SHP77 (cell line): Measurements from ENCODE around the gene NUP210L.
"Not testable (repeated sequence)": the region's sequence is repeated elsewhere in the genome, so short reads cannot be mapped to it uniquely, and the experiment has no call there.

Experiments
- DNase-seq, 2 experiments: peaks; one replicate each; lab custom pipeline; 2025; lab: John Stamatoyannopoulos, UW

Gene NUP210L

GRCh38 chr1:154097873-154098272, 57.0 kb downstream of the NUP210L start:
- DNase-seq, result no peak

GRCh38 chr1:154095456-154096060, 59.3 kb downstream of the NUP210L start:
- DNase-seq, result no peak

GRCh38 chr1:154094411-154094810, 60.5 kb downstream of the NUP210L start:
- no peak for DNase-seq

GRCh38 chr1:154093699-154094098, 61.2 kb downstream of the NUP210L start:
- no peak for DNase-seq

GRCh38 chr1:154091706-154092105, 63.2 kb downstream of the NUP210L start:
- DNase-seq, result no peak

- DNase-seq, result no peak
Observed at GRCh38 chr1:154087574-154087973, 67.3 kb downstream of the NUP210L start.

- DNase-seq, result not testable (repeated sequence)
Observed at GRCh38 chr1:154083057-154083456, 71.8 kb downstream of the NUP210L start.

GRCh38 chr1:154081386-154082126, 73.3 kb downstream of the NUP210L start:
- no peak for DNase-seq

- DNase-seq, result no peak
Observed at GRCh38 chr1:154076413-154076812, 78.5 kb downstream of the NUP210L start.

GRCh38 chr1:154075746-154076145, 79.1 kb downstream of the NUP210L start:
- DNase-seq, result no peak

- no peak for DNase-seq
Observed at GRCh38 chr1:154062309-154062708, 92.6 kb downstream of the NUP210L start.

GRCh38 chr1:154047436-154047835, 107.4 kb downstream of the NUP210L start:
- not testable (repeated sequence) for DNase-seq

GRCh38 chr1:154033697-154034096, 121.2 kb downstream of the NUP210L start:
- DNase-seq, result not testable (repeated sequence)

- DNase-seq, result no peak
Observed at GRCh38 chr1:154019940-154020339, 134.9 kb downstream of the NUP210L start.

- no peak for DNase-seq
Observed at GRCh38 chr1:154019269-154019668, 135.6 kb downstream of the NUP210L start.

GRCh38 chr1:154014154-154014907, 140.5 kb downstream of the NUP210L start:
- no peak for DNase-seq

GRCh38 chr1:154012543-154012942, 142.3 kb downstream of the NUP210L start:
- DNase-seq, result not testable (repeated sequence)

GRCh38 chr1:154012129-154012528, 142.7 kb downstream of the NUP210L start:
- DNase-seq, result no peak

- no peak for DNase-seq
Observed at GRCh38 chr1:154006136-154006535, 148.7 kb downstream of the NUP210L start.

- DNase-seq, result no peak
Observed at GRCh38 chr1:154000420-154000819, 154.5 kb downstream of the NUP210L start.

- DNase-seq, result not testable (repeated sequence)
Observed at GRCh38 chr1:153996882-153997281, 158.0 kb downstream of the NUP210L start.

- DNase-seq, result no peak
Observed at GRCh38 chr1:153995640-153996039, 159.2 kb downstream of the NUP210L start.

- DNase-seq, result no peak
Observed at GRCh38 chr1:153995202-153995601, 159.7 kb downstream of the NUP210L start.
